Measurements from ENCODE around the gene KLHL40. TPM values are rescaled to one million over a fixed set of nuclear protein-coding genes. Genes with fewer than 3 reads are reported as not detected.

Gene KLHL40
- total RNA-seq, 1 donor from 2014 or later = 0.11 TPM

- intact Hi-C loops (cut with DNase I) = no loop called here
- no peak for DNase-seq
- ATAC-seq (ENCODE audit: poor library complexity) = no peak
These were observed 20.1 kb upstream of the KLHL40 start for GRCh38 chr3:42665050-42665878.

- DNase-seq (no peak), ATAC-seq (ENCODE audit: poor library complexity) (peak; percentile 14)
- intact Hi-C loops (cut with DNase I) = no loop called here
These were observed 19.3 kb upstream of the KLHL40 start for GRCh38 chr3:42666022-42666421.

GRCh38 chr3:42666577-42666998 lies 18.7 kb upstream of the KLHL40 start:
- no peak for DNase-seq
- intact Hi-C loops (cut with DNase I) = no loop called here
- peak; percentile 49 for ATAC-seq (ENCODE audit: poor library complexity)

GRCh38 chr3:42667096-42667522 lies 18.2 kb upstream of the KLHL40 start:
- ATAC-seq (ENCODE audit: poor library complexity) (peak; percentile 9), DNase-seq (peak; percentile 35)
- intact Hi-C loops (cut with DNase I) = no loop called here

- intact Hi-C loops (cut with DNase I) = no loop called here
- DNase-seq = peak; percentile 37
These were observed 17.6 kb upstream of the KLHL40 start for GRCh38 chr3:42667523-42668412.

GRCh38 chr3:42668413-42668760 lies 16.9 kb upstream of the KLHL40 start:
- DNase-seq = no peak
- no peak for ATAC-seq (ENCODE audit: poor library complexity)
- intact Hi-C loops (cut with DNase I) = no loop called here

More at GRCh38 chr3:42667523-42668412, 17.6 kb upstream of the KLHL40 start:
- peak; percentile 1 for ATAC-seq (ENCODE audit: poor library complexity)

GRCh38 chr3:42668793-42669217 lies 16.5 kb upstream of the KLHL40 start:
- DNase-seq = peak; percentile 33
- no peak for ATAC-seq (ENCODE audit: poor library complexity)

GRCh38 chr3:42670051-42670576 lies 15.2 kb upstream of the KLHL40 start:
- no peak for DNase-seq
- intact Hi-C loops (cut with DNase I) = no loop called here
- no peak for ATAC-seq (ENCODE audit: poor library complexity)

More at GRCh38 chr3:42668793-42669217, 16.5 kb upstream of the KLHL40 start:
- intact Hi-C loops (cut with DNase I) = no loop called here

- intact Hi-C loops (cut with DNase I) = no loop called here
- no peak for ATAC-seq (ENCODE audit: poor library complexity)
These were observed 14.7 kb upstream of the KLHL40 start for GRCh38 chr3:42670670-42671069.

GRCh38 chr3:42672515-42672914 lies 12.8 kb upstream of the KLHL40 start:
- intact Hi-C loops (cut with DNase I) = no loop called here
- no peak for DNase-seq
- ATAC-seq (ENCODE audit: poor library complexity) = no peak

More at GRCh38 chr3:42670670-42671069, 14.7 kb upstream of the KLHL40 start:
- no peak for DNase-seq

- no peak for DNase-seq
- intact Hi-C loops (cut with DNase I) = no loop called here
These were observed 12.3 kb upstream of the KLHL40 start for GRCh38 chr3:42673082-42673481.

GRCh38 chr3:42674146-42674545 lies 11.2 kb upstream of the KLHL40 start:
- intact Hi-C loops (cut with DNase I) = no loop called here
- no peak for ATAC-seq (ENCODE audit: poor library complexity)

More at GRCh38 chr3:42673082-42673481, 12.3 kb upstream of the KLHL40 start:
- no peak for ATAC-seq (ENCODE audit: poor library complexity)

GRCh38 chr3:42675909-42676308 lies 9.4 kb upstream of the KLHL40 start:
- DNase-seq = no peak
- ATAC-seq (ENCODE audit: poor library complexity) = no peak
- intact Hi-C loops (cut with DNase I) = no loop called here

More at GRCh38 chr3:42674146-42674545, 11.2 kb upstream of the KLHL40 start:
- no peak for DNase-seq

- ATAC-seq (ENCODE audit: poor library complexity) (no peak), DNase-seq (no peak)
- intact Hi-C loops (cut with DNase I) = no loop called here
These were observed 6.9 kb upstream of the KLHL40 start for GRCh38 chr3:42678447-42678846.

GRCh38 chr3:42680271-42680670 lies 5.1 kb upstream of the KLHL40 start:
- DNase-seq = no peak
- intact Hi-C loops (cut with DNase I) = no loop called here
- no peak for ATAC-seq (ENCODE audit: poor library complexity)

- DNase-seq = no peak
- intact Hi-C loops (cut with DNase I) = no loop called here
- no peak for ATAC-seq (ENCODE audit: poor library complexity)
These were observed 4.5 kb upstream of the KLHL40 start for GRCh38 chr3:42680806-42681205.

GRCh38 chr3:42681361-42682038 lies 3.8 kb upstream of the KLHL40 start:
- ATAC-seq (ENCODE audit: poor library complexity) (no peak), DNase-seq (no peak)
- intact Hi-C loops (cut with DNase I) = no loop called here

GRCh38 chr3:42682301-42683070 lies 2.9 kb upstream of the KLHL40 start:
- intact Hi-C loops (cut with DNase I) = no loop called here
- ATAC-seq (ENCODE audit: poor library complexity) = no peak
- DNase-seq = no peak
